Naive thymus-derived CD4-positive, alpha-beta T cell (primary cell): ENCODE measurements around the gene NAA16. TPM values are rescaled to one million over a fixed set of nuclear protein-coding genes. Genes with fewer than 3 reads are reported as not detected.

Experiments
- ATAC-seq: fragments of 150-1000 bp; cut with Tn5 transposase; 2 replicates; pipeline ENCODE4 v1.10.0; 2021; ENCODE audit warnings: mild to moderate bottlenecking, moderate library complexity
- CTCF ChIA-PET: fragments of 350-600 bp; sonication (Branson Sonifier 250); formaldehyde crosslinking; loops from one replicate; lab custom pipeline; 2021; ENCODE audit warnings: antibody characterized with exemption; lab: Charles Lee
- POLR2A ChIA-PET: fragments of 350-600 bp; sonication (Branson Sonifier 250); formaldehyde crosslinking; loops from one replicate; lab custom pipeline; 2021; ENCODE audit warnings: antibody characterized with exemption, inconsistent platforms; lab: Charles Lee
- DNase-seq, 9 donors: peaks; one replicate each; pipeline versions ENCODE4 v3.0.0 to v3.0.0-alpha.2; 2020 to 2022; ENCODE audit warnings: mixed read lengths in 1 of 9
- H3K27ac ChIP-seq: one replicate; pipeline ENCODE4 v1.7.0; 2013; ENCODE audit warnings: mild to moderate bottlenecking, low read depth, low read length, moderate library complexity
- H3K27me3 ChIP-seq, 2 donors: one replicate each; pipeline ENCODE4 v1.7.0; 2013; ENCODE audit warnings: low read length in 2 of 2, mild to moderate bottlenecking in 2 of 2, moderate library complexity in 2 of 2; ENCODE audit not compliant: control insufficient read depth in 2 of 2, insufficient read depth in 2 of 2
- H3K36me3 ChIP-seq, 3 experiments: 1 replicate in 2 of 3; 2 replicates in 1 of 3; pipeline ENCODE4 v1.7.0; 2013; ENCODE audit warnings: low read length in 3 of 3, mild to moderate bottlenecking in 3 of 3, moderate library complexity in 1 of 3; ENCODE audit not compliant: insufficient read depth in 3 of 3, control insufficient read depth in 2 of 3
- H3K4me1 ChIP-seq, 2 donors: one replicate each; pipeline ENCODE4 v1.7.0; 2013; ENCODE audit warnings: low read length in 2 of 2, mild to moderate bottlenecking in 2 of 2, moderate library complexity in 1 of 2; ENCODE audit not compliant: control insufficient read depth in 2 of 2, insufficient read depth in 2 of 2
- H3K4me3 ChIP-seq: 2 replicates; pipeline ENCODE4 v1.7.0; 2013; ENCODE audit warnings: mild to moderate bottlenecking, low read length
- H3K9me3 ChIP-seq, 3 experiments: 1 replicate in 2 of 3; 2 replicates in 1 of 3; pipeline ENCODE4 v1.7.0; 2013; ENCODE audit warnings: low read length in 3 of 3; ENCODE audit not compliant: control insufficient read depth in 2 of 3
- H3K27ac Mint-ChIP-seq, 9 donors: one replicate each; pipeline ENCODE4 v1.8.0; 2020 to 2022; ENCODE audit warnings: mixed read lengths in 9 of 9, mild to moderate bottlenecking in 8 of 9, moderate library complexity in 5 of 9, inconsistent platforms in 2 of 9
- H3K27me3 Mint-ChIP-seq, 5 donors: one replicate each; pipeline ENCODE4 v1.8.0; 2021 to 2022; ENCODE audit warnings: mixed read lengths in 5 of 5, mild to moderate bottlenecking in 1 of 5
- H3K36me3 Mint-ChIP-seq, 5 donors: one replicate each; pipeline ENCODE4 v1.8.0; 2020 to 2022; ENCODE audit warnings: mixed read lengths in 5 of 5, mild to moderate bottlenecking in 3 of 5, inconsistent platforms in 1 of 5
- H3K4me1 Mint-ChIP-seq, 7 donors: one replicate each; pipeline ENCODE4 v1.8.0; 2020 to 2022; ENCODE audit warnings: mixed read lengths in 7 of 7, mild to moderate bottlenecking in 3 of 7, inconsistent platforms in 1 of 7
- H3K4me3 Mint-ChIP-seq, 10 donors: one replicate each; pipeline ENCODE4 v1.8.0; 2020 to 2022; ENCODE audit warnings: mild to moderate bottlenecking in 10 of 10, mixed read lengths in 10 of 10, moderate library complexity in 6 of 10, inconsistent platforms in 2 of 10
- H3K9me3 Mint-ChIP-seq, 11 donors: one replicate each; pipeline ENCODE4 v1.8.0; 2020 to 2022; ENCODE audit warnings: mixed read lengths in 11 of 11, mild to moderate bottlenecking in 4 of 11, inconsistent platforms in 1 of 11, moderate library complexity in 1 of 11
- intact Hi-C, 2 donors: fragments of 100-400 bp; cut with micrococcal nuclease; formaldehyde crosslinking; loops; one replicate each; pipeline ENCODE4 v1.15.1; 2023
- polyA plus RNA-seq, 2 donors: library from polyadenylated mRNA; unstranded; fragments of 300-500 nt; fragmentation: Illumina TruSeq; gene quantifications; one replicate each; pipeline ENCODE4 v1.2.3, GENCODE V29; 2021
- total RNA-seq, 6 experiments: library from RNA in 5 of 6; stranded (reverse) in 5 of 6; gene quantifications; 1 replicate in 5 of 6; 2 replicates in 1 of 6; pipeline ENCODE4 v1.2.3 and lab custom pipeline; 2021 to 2026

The NAA16 gene
- total and polyA plus RNA-seq, 7 experiments from 2014 or later, result 15.8 to 99.6 (median 49.4) TPM

GRCh38 chr13:41426047-41426446, 115.0 kb downstream of the NAA16 start:
- peaks cover 0 to 3% (median 0%) of the 10 kb centered on the region in 5 donors for H3K36me3 Mint-ChIP-seq
- Histone ChIP-seq H3K4me1 (peaks cover 0 to 6% of the 10 kb centered on the region in 2 donors), H3K36me3 (no peaks in the 10 kb centered on the region), H3K4me3 (no peak overlapping the region), H3K9me3 (no peaks in the 10 kb centered on the region), H3K27me3 (no peaks in the 10 kb centered on the region), H3K27ac (no peak overlapping the region)
- intact Hi-C loops, result no loop called here
- CTCF ChIA-PET, result no interaction called here
- H3K9me3 Mint-ChIP-seq, result peaks cover 0 to 2% (median 0%) of the 10 kb centered on the region in 11 donors
- H3K27me3 Mint-ChIP-seq, result peaks cover 0 to 7% (median 6%) of the 10 kb centered on the region in 5 donors
- no peak overlapping the region for H3K27ac Mint-ChIP-seq
- H3K4me3 Mint-ChIP-seq, result peak overlapping the region in 2 of 10 donors; percentile 2 to 45
- POLR2A ChIA-PET, result no interaction called here
- no peak for DNase-seq
- H3K4me1 Mint-ChIP-seq, result peaks cover 4 to 15% (median 11%) of the 10 kb centered on the region in 7 donors
- no peak for ATAC-seq

Other genes starting within 250 kb of the NAA16 start
- gene WBP4, start 249.8 kb upstream of the NAA16 start, total RNA-seq, result 1 to 10 TPM; 6.5 to 9.8 (median 8.6) TPM
- 1 to 10 TPM; 2.8 to 4.8 TPM for gene WBP4, start 249.8 kb upstream of the NAA16 start, polyA plus RNA-seq
- 1 to 10 TPM; 3.9 to 9.2 (median 7.7) TPM for gene KBTBD6, start 178.5 kb upstream of the NAA16 start, total RNA-seq
- 1 to 10 TPM; 3.0 to 3.2 TPM for gene KBTBD6, start 178.5 kb upstream of the NAA16 start, polyA plus RNA-seq
- 10 to 100 TPM in 3 of 5 experiments, 1 to 10 TPM in 2; 2.8 to 12.9 (median 11.5) TPM for gene KBTBD7, start 116.7 kb upstream of the NAA16 start, total RNA-seq
- gene KBTBD7, start 116.7 kb upstream of the NAA16 start, polyA plus RNA-seq, result 10 to 100 TPM in 1 of 2 donors, 1 to 10 TPM in 1; 6.5 to 12.1 TPM
- gene MTRF1, start 47.7 kb upstream of the NAA16 start, total RNA-seq, result 10 to 100 TPM; 21.7 to 38.2 (median 30.9) TPM
- 10 to 100 TPM; 11.8 to 16.6 TPM for gene MTRF1, start 47.7 kb upstream of the NAA16 start, polyA plus RNA-seq
- 100 to 1,000 TPM in 4 of 5 experiments, 10 to 100 TPM in 1; 45.9 to 402 (median 197) TPM for gene RGCC, start 146.3 kb downstream of the NAA16 start, total RNA-seq
- gene RGCC, start 146.3 kb downstream of the NAA16 start, polyA plus RNA-seq, result 100 to 1,000 TPM; 123 to 284 TPM